ENCODE measurements around the gene VPS37B. TPM values are rescaled to one million over a fixed set of nuclear protein-coding genes. Genes with fewer than 3 reads are reported as not detected.

VPS37B gene
- total RNA-seq, 2 donors from 2014 or later: 22.7 to 24.1 TPM

- Histone ChIP-seq H3K4me1 (ENCODE audit: control insufficient read depth, insufficient read depth, low read length) (peaks cover 3% of the 10 kb centered on the region), H3K4me3 (ENCODE audit: low read length) (no peak overlapping the region), H3K27me3 (ENCODE audit: control insufficient read depth, insufficient read depth, low read length, poor library complexity, severe bottlenecking) (peaks cover 16% of the 10 kb centered on the region), H3K27ac (ENCODE audit: low read depth, low read length) (no peak overlapping the region), H3K36me3 (ENCODE audit: control insufficient read depth, insufficient read depth, low read length) (no peaks in the 10 kb centered on the region), H3K9me3 (ENCODE audit: control insufficient read depth, low read length) (no peaks in the 10 kb centered on the region), H3K9ac (ENCODE audit: extremely low read depth, low read length, poor library complexity, severe bottlenecking) (no peak overlapping the region)
- peaks cover 26% of the 10 kb centered on the region for H3K27me3 Mint-ChIP-seq (ENCODE audit: insufficient read depth)
- H3K36me3 Mint-ChIP-seq (ENCODE audit: low read depth): no peaks in the 10 kb centered on the region
- WGBS, 2 experiments (ENCODE audit: insufficient coverage in 1 of 2, insufficient read length in 1 of 2): 92 to 93% methylated on average over 20 to 26 of the region's 26 CpGs
- peak overlapping the region; percentile 74 for H3K27ac Mint-ChIP-seq
- H3K4me1 Mint-ChIP-seq: peaks cover 18% of the 10 kb centered on the region
- DNase-seq: peak; percentile 51
- TF ChIP-seq, protein P1, sequence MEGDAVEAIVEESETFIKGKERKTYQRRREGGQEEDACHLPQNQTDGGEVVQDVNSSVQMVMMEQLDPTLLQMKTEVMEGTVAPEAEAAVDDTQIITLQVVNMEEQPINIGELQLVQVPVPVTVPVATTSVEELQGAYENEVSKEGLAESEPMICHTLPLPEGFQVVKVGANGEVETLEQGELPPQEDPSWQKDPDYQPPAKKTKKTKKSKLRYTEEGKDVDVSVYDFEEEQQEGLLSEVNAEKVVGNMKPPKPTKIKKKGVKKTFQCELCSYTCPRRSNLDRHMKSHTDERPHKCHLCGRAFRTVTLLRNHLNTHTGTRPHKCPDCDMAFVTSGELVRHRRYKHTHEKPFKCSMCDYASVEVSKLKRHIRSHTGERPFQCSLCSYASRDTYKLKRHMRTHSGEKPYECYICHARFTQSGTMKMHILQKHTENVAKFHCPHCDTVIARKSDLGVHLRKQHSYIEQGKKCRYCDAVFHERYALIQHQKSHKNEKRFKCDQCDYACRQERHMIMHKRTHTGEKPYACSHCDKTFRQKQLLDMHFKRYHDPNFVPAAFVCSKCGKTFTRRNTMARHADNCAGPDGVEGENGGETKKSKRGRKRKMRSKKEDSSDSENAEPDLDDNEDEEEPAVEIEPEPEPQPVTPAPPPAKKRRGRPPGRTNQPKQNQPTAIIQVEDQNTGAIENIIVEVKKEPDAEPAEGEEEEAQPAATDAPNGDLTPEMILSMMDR (conservative IDR thresholded peaks at IDR 0.05): no peak
- no peaks in the 10 kb centered on the region for H3K9me3 Mint-ChIP-seq
- H3K4me3 Mint-ChIP-seq: no peak overlapping the region
These were observed 55.1 kb downstream of the VPS37B start for GRCh38 chr12:122840580-122841513.

DNA sequence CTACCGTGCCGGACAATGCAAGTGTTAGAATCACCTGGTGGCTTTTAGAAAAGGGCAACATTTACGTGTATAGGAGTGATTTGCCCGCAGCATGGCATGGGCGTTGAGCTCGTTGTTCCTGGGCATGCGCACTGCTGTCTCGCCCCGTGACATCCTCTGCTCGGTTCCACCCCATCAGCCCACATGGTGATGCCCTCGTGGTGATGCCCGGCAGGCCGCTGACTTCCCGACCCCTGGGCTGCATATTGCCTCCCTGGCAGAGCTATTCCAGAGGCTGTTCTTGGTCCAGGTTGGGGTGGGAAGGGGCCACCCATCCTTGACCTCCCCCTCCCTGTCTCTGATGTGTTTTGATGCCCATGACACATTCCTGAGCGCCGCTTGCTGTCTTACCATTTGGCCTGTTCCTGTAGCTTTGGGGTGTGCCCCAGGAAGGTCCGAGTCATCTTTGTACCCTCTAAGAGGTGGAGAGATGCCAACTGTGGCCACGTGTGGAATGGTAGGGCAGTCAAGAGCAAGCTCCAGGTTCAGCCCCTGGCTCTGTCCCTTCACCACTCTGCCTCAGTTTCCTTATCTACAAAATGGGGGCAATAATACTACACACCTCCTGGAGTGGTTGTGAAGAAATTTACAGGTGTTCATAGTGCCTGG is 55.9 kb downstream of the VPS37B start:
- Histone ChIP-seq H3K4me1 (ENCODE audit: control insufficient read depth, insufficient read depth, low read length) (peaks cover 3% of the 10 kb centered on the region), H3K4me3 (ENCODE audit: low read length) (no peak overlapping the region), H3K9ac (ENCODE audit: extremely low read depth, low read length, poor library complexity, severe bottlenecking) (no peak overlapping the region), H3K27ac (ENCODE audit: low read depth, low read length) (no peak overlapping the region), H3K9me3 (ENCODE audit: control insufficient read depth, low read length) (no peaks in the 10 kb centered on the region), H3K36me3 (ENCODE audit: control insufficient read depth, insufficient read depth, low read length) (no peaks in the 10 kb centered on the region), H3K27me3 (ENCODE audit: control insufficient read depth, insufficient read depth, low read length, poor library complexity, severe bottlenecking) (peaks cover 16% of the 10 kb centered on the region)
- TF ChIP-seq, protein P1 (conservative IDR thresholded peaks at IDR 0.05): no peak
- no peak for DNase-seq
- peak overlapping the region; percentile 74 for H3K27ac Mint-ChIP-seq
- peaks cover 26% of the 10 kb centered on the region for H3K27me3 Mint-ChIP-seq (ENCODE audit: insufficient read depth)
- no peak overlapping the region for H3K4me3 Mint-ChIP-seq
- WGBS, 2 experiments (ENCODE audit: insufficient coverage in 1 of 2, insufficient read length in 1 of 2): 92 to 94% methylated on average over 15 to 18 of the region's 18 CpGs
- peaks cover 18% of the 10 kb centered on the region for H3K4me1 Mint-ChIP-seq
- no peaks in the 10 kb centered on the region for H3K9me3 Mint-ChIP-seq
- H3K36me3 Mint-ChIP-seq (ENCODE audit: low read depth): no peaks in the 10 kb centered on the region

DNA sequence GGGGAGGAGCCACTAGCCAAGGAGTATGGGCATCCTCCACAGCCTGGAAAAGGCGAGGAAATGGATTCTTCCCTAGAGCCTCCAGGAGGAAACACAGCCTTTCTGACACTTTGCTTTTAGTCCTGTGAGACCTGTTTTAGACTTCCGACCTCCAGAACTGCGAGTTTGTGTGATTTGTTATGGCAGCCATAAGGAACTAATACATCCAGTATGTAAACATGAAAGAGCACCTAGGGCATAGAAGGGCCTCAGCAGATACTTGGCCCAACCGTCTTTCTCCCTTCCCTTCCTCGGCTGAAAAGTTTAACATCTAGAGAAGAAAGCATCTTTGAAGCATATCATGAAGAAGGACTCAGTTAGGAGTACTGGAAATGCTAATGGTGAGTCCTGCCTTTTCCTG is 57.1 kb downstream of the VPS37B start:
- no peak overlapping the region for H3K4me3 Mint-ChIP-seq
- H3K4me1 Mint-ChIP-seq: peaks cover 22% of the 10 kb centered on the region
- Histone ChIP-seq H3K27ac (ENCODE audit: low read depth, low read length) (no peak overlapping the region), H3K4me1 (ENCODE audit: control insufficient read depth, insufficient read depth, low read length) (peaks cover 3% of the 10 kb centered on the region), H3K9me3 (ENCODE audit: control insufficient read depth, low read length) (no peaks in the 10 kb centered on the region), H3K9ac (ENCODE audit: extremely low read depth, low read length, poor library complexity, severe bottlenecking) (no peak overlapping the region), H3K27me3 (ENCODE audit: control insufficient read depth, insufficient read depth, low read length, poor library complexity, severe bottlenecking) (peaks cover 16% of the 10 kb centered on the region), H3K4me3 (ENCODE audit: low read length) (no peak overlapping the region), H3K36me3 (ENCODE audit: control insufficient read depth, insufficient read depth, low read length) (no peaks in the 10 kb centered on the region)
- H3K27ac Mint-ChIP-seq: no peak overlapping the region
- no peaks in the 10 kb centered on the region for H3K9me3 Mint-ChIP-seq
- no peaks in the 10 kb centered on the region for H3K36me3 Mint-ChIP-seq (ENCODE audit: low read depth)
- DNase-seq: no peak
- TF ChIP-seq, protein P1 (conservative IDR thresholded peaks at IDR 0.05): no peak
- H3K27me3 Mint-ChIP-seq (ENCODE audit: insufficient read depth): peaks cover 30% of the 10 kb centered on the region
- WGBS, 2 experiments (ENCODE audit: insufficient coverage in 1 of 2, insufficient read length in 1 of 2): 93 to 95% methylated on average over 4 to 5 of the region's 5 CpGs
